Upper lobe of right lung (tissue), 1 donor: ENCODE measurements around the gene RALGPS1. TPM values are rescaled to one million over a fixed set of nuclear protein-coding genes. Genes with fewer than 3 reads are reported as not detected.

Experiments used
- ATAC-seq: fragments of 200-7000 bp; cut with Tn5 transposase; one replicate; pipeline ENCODE4 v1.9.1; 2020; ENCODE audit warnings: mild to moderate bottlenecking, moderate library complexity
- DNase-seq: peaks from one replicate; pipeline ENCODE4 v3.0.0-alpha.2; 2020
- H3K27ac ChIP-seq: fragments of 200-600 bp; one replicate; pipeline ENCODE4 v1.8.0; 2022
- H3K27me3 ChIP-seq: fragments of 200-600 bp; one replicate; pipeline ENCODE4 v1.8.0; 2022; ENCODE audit warnings: mild to moderate bottlenecking
- H3K36me3 ChIP-seq: fragments of 200-600 bp; one replicate; pipeline ENCODE4 v1.8.0; 2022
- H3K4me1 ChIP-seq: fragments of 200-600 bp; one replicate; pipeline ENCODE4 v1.8.0; 2022
- H3K4me3 ChIP-seq: fragments of 200-600 bp; one replicate; pipeline ENCODE4 v1.8.0; 2022; ENCODE audit warnings: mild to moderate bottlenecking
- H3K9me3 ChIP-seq: fragments of 200-600 bp; one replicate; pipeline ENCODE4 v1.8.0; 2022
- CTCF ChIP-seq: fragments of 200-600 bp; IDR thresholded peaks from one replicate; pipeline ENCODE4 v1.8.0; 2022; ENCODE audit warnings: antibody characterized with exemption
- intact Hi-C: fragments of 100-400 bp; cut with DNase I; formaldehyde crosslinking; loops from one replicate; pipeline ENCODE4 v1.11.0; 2022
- total RNA-seq: library from RNA; stranded (reverse); fragmentation: NEBNext Ultra II Directional; extraction: Animal tissue kit (Norgen Biotek cat#: 25700); gene quantifications from one replicate; pipeline ENCODE4 v1.2.1, GENCODE V29; 2021
- donor health status: DM: no; HTN: yes; CAD: no; lungs with severe emphysema.

The RALGPS1 gene
- total RNA-seq, 1 donor from 2014 or later = 15.9 TPM

GRCh38 chr9:127148014-127148413 lies 233.4 kb downstream of the RALGPS1 start:
- TF ChIP-seq CTCF = no peak
- DNase-seq (no peak), ATAC-seq (no peak)
- H3K27me3 ChIP-seq = no peaks in the 10 kb centered on the region
- no peak overlapping the region for H3K27ac ChIP-seq
- intact Hi-C loops = no loop called here
- H3K4me1 ChIP-seq = peaks cover 3% of the 10 kb centered on the region
- H3K9me3 ChIP-seq = no peaks in the 10 kb centered on the region
- no peaks in the 10 kb centered on the region for H3K36me3 ChIP-seq
- no peak overlapping the region for H3K4me3 ChIP-seq

- Histone ChIP-seq H3K4me3 (no peak overlapping the region), H3K27ac (no peak overlapping the region), H3K36me3 (no peaks in the 10 kb centered on the region), H3K9me3 (no peaks in the 10 kb centered on the region), H3K27me3 (no peaks in the 10 kb centered on the region), H3K4me1 (no peaks in the 10 kb centered on the region)
- peak; percentile 38 for DNase-seq
- ATAC-seq = no peak
- intact Hi-C loops = no loop called here
- no peak for TF ChIP-seq CTCF
Observed at GRCh38 chr9:127149010-127149409, 234.4 kb downstream of the RALGPS1 start.

GRCh38 chr9:127149463-127150390 lies 235.1 kb downstream of the RALGPS1 start:
- Histone ChIP-seq H3K27ac (no peak overlapping the region), H3K4me1 (peaks cover 6% of the 10 kb centered on the region), H3K4me3 (no peak overlapping the region), H3K9me3 (no peaks in the 10 kb centered on the region), H3K27me3 (no peaks in the 10 kb centered on the region), H3K36me3 (no peaks in the 10 kb centered on the region)
- intact Hi-C loops = no loop called here
- TF ChIP-seq CTCF = no peak
- peak; percentile 43 for DNase-seq
- no peak for ATAC-seq

- ATAC-seq (no peak), DNase-seq (no peak)
- H3K4me1 ChIP-seq = peaks cover 6% of the 10 kb centered on the region
- no peaks in the 10 kb centered on the region for H3K27me3 ChIP-seq
- no peaks in the 10 kb centered on the region for H3K36me3 ChIP-seq
- H3K4me3 ChIP-seq = no peak overlapping the region
- H3K9me3 ChIP-seq = no peaks in the 10 kb centered on the region
- TF ChIP-seq CTCF = no peak
- H3K27ac ChIP-seq = no peak overlapping the region
- intact Hi-C loops = no loop called here
Observed at GRCh38 chr9:127153501-127153900, 238.9 kb downstream of the RALGPS1 start.

- TF ChIP-seq CTCF = no peak
- intact Hi-C loops = no loop called here
Observed at GRCh38 chr9:127154003-127154389, 239.4 kb downstream of the RALGPS1 start.

More at GRCh38 chr9:127154003-127154389, 239.4 kb downstream of the RALGPS1 start:
- H3K4me3 ChIP-seq = no peak overlapping the region
- H3K36me3 ChIP-seq = no peaks in the 10 kb centered on the region
- no peaks in the 10 kb centered on the region for H3K9me3 ChIP-seq
- H3K27ac ChIP-seq = peak overlapping the region; percentile 44
- peaks cover 6% of the 10 kb centered on the region for H3K4me1 ChIP-seq
- ATAC-seq = peak; percentile 30
- peak; percentile 51 for DNase-seq
- no peaks in the 10 kb centered on the region for H3K27me3 ChIP-seq
